ENCODE measurements around the gene SOX6.

The SOX6 gene

DNA sequence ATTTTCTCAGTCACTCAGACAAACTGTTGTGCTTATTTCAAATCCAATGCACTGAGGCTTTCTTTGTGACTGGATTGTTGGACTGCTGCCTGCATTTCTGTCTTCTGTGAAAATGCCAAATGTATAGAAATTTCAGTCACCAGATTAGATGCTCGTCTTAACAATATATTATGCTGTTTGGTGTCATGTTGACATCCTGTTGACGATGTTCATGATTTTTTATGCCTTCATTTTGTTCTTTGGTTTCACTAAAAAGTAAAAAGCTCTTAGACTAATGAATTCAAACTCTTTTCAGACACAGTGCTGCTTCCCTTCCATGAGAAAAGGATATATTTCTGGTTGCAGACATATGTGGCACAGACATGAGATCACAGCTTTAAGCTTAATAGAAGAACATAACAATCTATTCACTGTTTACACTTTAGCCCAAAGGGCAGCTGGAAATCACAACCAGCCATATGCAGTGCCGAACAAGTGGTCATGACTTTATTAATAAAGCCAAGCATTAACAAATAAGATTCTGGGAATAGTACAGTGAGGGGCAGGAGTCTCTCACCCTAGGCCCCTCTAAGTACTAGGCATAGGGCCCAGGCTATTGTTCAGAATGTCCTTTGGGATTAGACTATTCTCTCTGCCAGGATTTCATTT, 9.4 kb upstream of the SOX6 start:
- H2AFZ ChIP-seq (ENCODE audit: low read depth, low read length) = no peak overlapping the region
- H3K4me2 ChIP-seq (ENCODE audit: low read length) = no peak overlapping the region
- no peaks in the 10 kb centered on the region for H3K9me3 ChIP-seq (ENCODE audit: insufficient read depth, low read length)
- no peaks in the 10 kb centered on the region for H3K36me3 ChIP-seq (replicated peaks; ENCODE audit: low read depth, low read length)
- no peaks in the 10 kb centered on the region for H3K79me2 ChIP-seq (ENCODE audit: low read length)
- no peak overlapping the region for H3K27ac ChIP-seq (ENCODE audit: low read length)
- H3K9ac ChIP-seq (ENCODE audit: low read length) = no peak overlapping the region
- H3K4me1 ChIP-seq (ENCODE audit: low read length) = peaks cover 19% of the 10 kb centered on the region
- no peak for TF ChIP-seq EZH2phosphoT487 (IDR thresholded peaks at IDR 0.05; ENCODE audit: low read depth)
- no peak for TF ChIP-seq CTCF (IDR thresholded peaks at IDR 0.05; ENCODE audit: low read depth, low read length)
- H4K20me1 ChIP-seq (ENCODE audit: insufficient read depth, low read length) = no peaks in the 10 kb centered on the region
- no peak overlapping the region for H3K4me3 ChIP-seq (ENCODE audit: low read length)
- no peaks in the 10 kb centered on the region for H3K27me3 ChIP-seq (ENCODE audit: low read depth, low read length)

DNA sequence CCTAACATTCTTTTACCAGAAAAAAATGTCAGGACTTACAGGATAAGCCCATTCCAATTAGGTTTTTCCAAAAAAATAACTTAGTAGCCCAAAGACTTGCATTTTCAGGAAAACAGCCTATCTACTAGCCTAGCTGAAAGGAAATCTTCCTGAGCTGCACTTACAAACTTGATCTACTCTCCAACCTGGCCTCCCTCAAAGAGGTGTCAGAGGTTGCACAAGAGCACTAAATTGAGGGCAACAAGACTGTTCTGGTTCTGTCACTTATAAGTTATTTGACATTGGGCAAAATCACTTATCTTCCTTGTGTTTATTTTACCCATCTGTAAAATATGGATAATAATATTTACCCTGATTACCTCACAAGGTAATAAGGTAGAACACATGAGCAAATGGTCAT, 7.9 kb upstream of the SOX6 start:
- Histone ChIP-seq H3K4me1 (ENCODE audit: low read length) (peaks cover 19% of the 10 kb centered on the region), H3K4me3 (ENCODE audit: low read length) (no peak overlapping the region), H3K36me3 (replicated peaks; ENCODE audit: low read depth, low read length) (no peaks in the 10 kb centered on the region), H3K27me3 (ENCODE audit: low read depth, low read length) (no peaks in the 10 kb centered on the region), H2AFZ (ENCODE audit: low read depth, low read length) (no peak overlapping the region), H3K79me2 (ENCODE audit: low read length) (no peaks in the 10 kb centered on the region), H3K4me2 (ENCODE audit: low read length) (no peak overlapping the region), H3K9ac (ENCODE audit: low read length) (no peak overlapping the region), H3K9me3 (ENCODE audit: insufficient read depth, low read length) (no peaks in the 10 kb centered on the region), H3K27ac (ENCODE audit: low read length) (no peak overlapping the region), H4K20me1 (ENCODE audit: insufficient read depth, low read length) (no peaks in the 10 kb centered on the region)
- no peak for TF ChIP-seq CTCF (IDR thresholded peaks at IDR 0.05; ENCODE audit: low read depth, low read length)
- no peak for TF ChIP-seq EZH2phosphoT487 (IDR thresholded peaks at IDR 0.05; ENCODE audit: low read depth)

DNA sequence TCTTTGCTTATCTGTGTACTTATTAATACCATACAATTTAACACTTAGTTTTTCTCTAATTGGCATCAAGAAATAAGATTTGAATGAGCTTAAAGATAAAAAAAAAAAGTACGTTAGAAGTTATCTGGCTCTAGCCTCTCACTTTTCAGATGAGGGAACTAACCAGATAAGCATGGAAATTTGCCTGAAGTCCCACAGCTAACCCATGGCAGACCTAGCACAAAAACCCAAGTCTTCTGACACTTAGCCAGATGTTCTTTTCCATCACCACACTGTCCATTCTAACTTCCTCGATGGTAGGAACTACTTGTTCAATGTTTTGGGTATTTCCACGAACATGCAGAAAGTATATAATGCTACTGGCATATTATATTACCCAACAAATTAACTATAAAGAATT, 7.4 kb upstream of the SOX6 start:
- Histone ChIP-seq H3K27me3 (ENCODE audit: low read depth, low read length) (no peaks in the 10 kb centered on the region), H3K9ac (ENCODE audit: low read length) (no peak overlapping the region), H3K9me3 (ENCODE audit: insufficient read depth, low read length) (no peaks in the 10 kb centered on the region), H3K4me2 (ENCODE audit: low read length) (no peak overlapping the region), H3K79me2 (ENCODE audit: low read length) (no peaks in the 10 kb centered on the region), H2AFZ (ENCODE audit: low read depth, low read length) (no peak overlapping the region), H3K36me3 (replicated peaks; ENCODE audit: low read depth, low read length) (no peaks in the 10 kb centered on the region), H3K27ac (ENCODE audit: low read length) (no peak overlapping the region), H3K4me3 (ENCODE audit: low read length) (no peak overlapping the region), H3K4me1 (ENCODE audit: low read length) (peaks cover 19% of the 10 kb centered on the region), H4K20me1 (ENCODE audit: insufficient read depth, low read length) (no peaks in the 10 kb centered on the region)
- TF ChIP-seq EZH2phosphoT487 (IDR thresholded peaks at IDR 0.05; ENCODE audit: low read depth) (no peak), CTCF (IDR thresholded peaks at IDR 0.05; ENCODE audit: low read depth, low read length) (no peak)

- no peaks in the 10 kb centered on the region for H3K79me2 ChIP-seq (ENCODE audit: low read length)
- no peak overlapping the region for H2AFZ ChIP-seq (ENCODE audit: low read depth, low read length)
- no peaks in the 10 kb centered on the region for H3K9me3 ChIP-seq (ENCODE audit: insufficient read depth, low read length)
- TF ChIP-seq EZH2phosphoT487 (IDR thresholded peaks at IDR 0.05; ENCODE audit: low read depth) (no peak), CTCF (IDR thresholded peaks at IDR 0.05; ENCODE audit: low read depth, low read length) (no peak)
- no peaks in the 10 kb centered on the region for H3K27me3 ChIP-seq (ENCODE audit: low read depth, low read length)
- no peaks in the 10 kb centered on the region for H3K36me3 ChIP-seq (replicated peaks; ENCODE audit: low read depth, low read length)
- H3K4me3 ChIP-seq (ENCODE audit: low read length) = no peak overlapping the region
- no peak overlapping the region for H3K9ac ChIP-seq (ENCODE audit: low read length)
- no peak overlapping the region for H3K4me2 ChIP-seq (ENCODE audit: low read length)
- H3K27ac ChIP-seq (ENCODE audit: low read length) = no peak overlapping the region
- H4K20me1 ChIP-seq (ENCODE audit: insufficient read depth, low read length) = no peaks in the 10 kb centered on the region
- peaks cover 2% of the 10 kb centered on the region for H3K4me1 ChIP-seq (ENCODE audit: low read length)
These were observed 4.9 kb upstream of the SOX6 start for GRCh38 chr11:16361108-16361865.
